ENCODE results near the gene PIP5KL1. TPM values are rescaled to one million over a fixed set of nuclear protein-coding genes. Genes with fewer than 3 reads are reported as not detected.
A peak's percentile ranks its signal among the peaks of the same experiment; 100 is the strongest.

Gene PIP5KL1
- polyA plus RNA-seq (3.4 and 5.2 TPM in 2 replicates), polyA minus RNA-seq (2.5 and 6.6 TPM in 2 replicates)

GRCh38 chr9:127930231-127931091 is at the start of gene PIP5KL1:
TSS of gene PIP5KL1 (minus strand) at chr9:127930777. CDS start at chr9:127930752, 25 bp downstream.
- Histone ChIP-seq H4K20me1 (ENCODE audit: insufficient read depth) (no peaks in the 10 kb centered on the region), H3K9me3 (ENCODE audit: low read length) (no peaks in the 10 kb centered on the region), H3K79me2 (replicated peaks; ENCODE audit: insufficient read depth, low read length) (no peaks in the 10 kb centered on the region), H3K9me2 (ENCODE audit: insufficient read depth, low read length) (no peaks in the 10 kb centered on the region), H3F3A (ENCODE audit: insufficient read depth, low read length, poor library complexity, severe bottlenecking) (no peaks in the 10 kb centered on the region), H2AFZ (ENCODE audit: low read depth, low read length) (peak within 1 kb of the TSS; percentile 37), H3K36me3 (ENCODE audit: insufficient read depth, low read length) (no peaks in the 10 kb centered on the region), H3K9ac (ENCODE audit: low read length) (peak within 1 kb of the TSS; percentile 73), H3K27ac (ENCODE audit: low read length) (no peak within 1 kb of the TSS), H3K27me3 (ENCODE audit: insufficient read depth, low read depth, low read length) (peaks cover 40% of the 10 kb centered on the region), H3K4me2 (ENCODE audit: low read length) (peak within 1 kb of the TSS; percentile 61), H3K4me3 (ENCODE audit: low read length) (peak within 1 kb of the TSS; percentile 79)
- peak; percentile 16 for TF ChIP-seq REST (IDR thresholded peaks at IDR 0.05; ENCODE audit: borderline replicate concordance)
- peak; percentile 43 for TF ChIP-seq CTCF (IDR thresholded peaks at IDR 0.05; ENCODE audit: poor library complexity, severe bottlenecking)
- TF ChIP-seq TAF1 (IDR thresholded peaks at IDR 0.05; ENCODE audit: low read depth) = peak; percentile 49
- peak; percentile 37 for TF ChIP-seq POLR2AphosphoS5 (IDR thresholded peaks at IDR 0.05)
- TF ChIP-seq MXI1 (conservative IDR thresholded peaks at IDR 0.05; ENCODE audit: poor library complexity, severe bottlenecking) = peak; percentile 59
- no peak for TF ChIP-seq RAD21 (conservative IDR thresholded peaks at IDR 0.05)

GRCh38 chr9:127980060-127980705 is 49.6 kb upstream of the PIP5KL1 start:
- Histone ChIP-seq H3K4me3 (ENCODE audit: low read length) (peak overlapping the region; percentile 93), H3K9me3 (ENCODE audit: low read length) (no peaks in the 10 kb centered on the region), H3K36me3 (ENCODE audit: insufficient read depth, low read length) (no peaks in the 10 kb centered on the region), H3K79me2 (replicated peaks; ENCODE audit: insufficient read depth, low read length) (peaks cover 50% of the 10 kb centered on the region), H3K9ac (ENCODE audit: low read length) (peak overlapping the region; percentile 79), H3K4me2 (ENCODE audit: low read length) (peak overlapping the region; percentile 43), H3K27ac (ENCODE audit: low read length) (peak overlapping the region; percentile 49), H2AFZ (ENCODE audit: low read depth, low read length) (no peak overlapping the region), H3K27me3 (ENCODE audit: insufficient read depth, low read depth, low read length) (no peaks in the 10 kb centered on the region), H3K9me2 (ENCODE audit: insufficient read depth, low read length) (no peaks in the 10 kb centered on the region), H3F3A (ENCODE audit: insufficient read depth, low read length, poor library complexity, severe bottlenecking) (no peaks in the 10 kb centered on the region), H4K20me1 (ENCODE audit: insufficient read depth) (peaks cover 18% of the 10 kb centered on the region)
- TF ChIP-seq CTCF (IDR thresholded peaks at IDR 0.05; ENCODE audit: poor library complexity, severe bottlenecking) (no peak), MXI1 (conservative IDR thresholded peaks at IDR 0.05; ENCODE audit: poor library complexity, severe bottlenecking) (peak; percentile 48)

Data from neural cell (in vitro differentiated cells).